ENCODE results near the gene CRYBB3. TPM values are rescaled to one million over a fixed set of nuclear protein-coding genes. Genes with fewer than 3 reads are reported as not detected.
"Not testable (repeated sequence)": the region's sequence is repeated elsewhere in the genome, so short reads cannot be mapped to it uniquely, and the experiment has no call there.

Gene CRYBB3
- total and polyA plus RNA-seq, 10 of the 15 experiments (the other 5 are each of a cell fraction or from before 2014, with no cell fraction given) = 0.26 TPM; not detected in 9

- BruUV-seq (replicated peaks); H3K79me2 ChIP-seq (ENCODE audit: control insufficient read depth, insufficient read depth, low read length); H3K27ac ChIP-seq (ENCODE audit: control insufficient read depth, insufficient read depth); H2AFZ ChIP-seq (ENCODE audit: control insufficient read depth, low read depth, low read length); CTCF ChIA-PET; RAD21 ChIA-PET (ENCODE audit: unreplicated experiment); POLR2A ChIA-PET; H3K4me2 ChIP-seq (ENCODE audit: control insufficient read depth, insufficient read depth); DNase-seq (ENCODE audit: low read depth, low spot score); H4K20me1 ChIP-seq (ENCODE audit: control insufficient read depth, insufficient read depth); H3K9me3 ChIP-seq (replicated peaks; ENCODE audit: control insufficient read depth, insufficient read depth, low read length); H3K36me3 ChIP-seq (ENCODE audit: control insufficient read depth in 2 of 2, insufficient read depth in 2 of 2, low read length in 1 of 2); H3K4me3 ChIP-seq; H3K27me3 ChIP-seq (replicated peaks in 1 of 2; ENCODE audit: control insufficient read depth in 2 of 2, insufficient read depth in 2 of 2, low read length in 1 of 2); H3K9ac ChIP-seq (ENCODE audit: control insufficient read depth, insufficient read depth, low read length); FAIRE-seq; SMC1A ChIA-PET (ENCODE audit: uncharacterized antibody, unreplicated experiment); H3K4me1 ChIP-seq (ENCODE audit: control insufficient read depth, insufficient read depth, low read length): not testable (repeated sequence)
- 0 out of 2 replicates have a peak, but pooled peaks have one; percentile 10 for TF ChIP-seq CREB1 (IDR thresholded peaks at IDR 0.05; ENCODE audit: low read depth)
- TF ChIP-seq RFX5 (IDR thresholded peaks at IDR 0.05; ENCODE audit: low read depth, low read length) = peak; percentile 45; the same call in 1 of the 2 replicates
- WGBS (ENCODE audit: insufficient coverage, insufficient replicate concordance, low lambda C conversion rate, missing lambda C conversion rate) = 9% methylated on average over 5 of the region's 9 CpGs
- ATAC-seq = peak; percentile 32; the same call in 1 of the 3 replicates
- intact Hi-C loops (cut with micrococcal nuclease; ENCODE audit: unreplicated experiment) = loop anchor here (5.0 to 10.0 kb wide), 2 partner anchors 209 to 537 kb away; no protein-coding TSS in a partner anchor
- in situ Hi-C loops (cut with MboI) = loop anchor here (10.0 kb wide), 1 partner anchor 537 kb away; no protein-coding TSS in a partner anchor
Measured at GRCh38 chr22:25238058-25238457, 38.4 kb downstream of the CRYBB3 start.

DNA sequence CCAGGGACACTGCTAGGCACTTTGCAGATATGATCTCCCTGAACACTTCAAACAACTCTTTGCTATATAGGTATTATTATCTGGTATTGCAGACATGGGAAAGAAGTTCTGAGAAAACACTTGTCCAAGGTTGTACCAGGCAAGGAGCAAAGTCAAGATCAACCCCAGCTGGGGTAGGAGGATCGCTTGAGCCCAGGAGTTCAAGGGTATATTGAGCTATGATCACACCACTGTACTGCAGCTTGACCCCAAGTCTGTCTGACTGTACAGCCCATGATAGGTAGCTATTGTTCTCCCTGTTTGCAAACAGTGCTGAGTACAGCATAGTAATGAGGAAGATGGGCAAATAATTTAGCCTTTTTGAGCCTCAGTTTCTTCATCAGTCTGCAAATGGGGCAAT is 55.5 kb downstream of the CRYBB3 start:
- H3K79me2 ChIP-seq (ENCODE audit: control insufficient read depth, insufficient read depth, low read length); H3K27me3 ChIP-seq (replicated peaks in 1 of 2; ENCODE audit: control insufficient read depth in 2 of 2, insufficient read depth in 2 of 2, low read length in 1 of 2); RAD21 ChIA-PET (ENCODE audit: unreplicated experiment); in situ Hi-C loops (cut with MboI); H3K9me3 ChIP-seq (replicated peaks; ENCODE audit: control insufficient read depth, insufficient read depth, low read length); H3K4me2 ChIP-seq (ENCODE audit: control insufficient read depth, insufficient read depth); H3K27ac ChIP-seq (ENCODE audit: control insufficient read depth, insufficient read depth); H3K4me1 ChIP-seq (ENCODE audit: control insufficient read depth, insufficient read depth, low read length); DNase-seq (ENCODE audit: low read depth, low spot score); H3K4me3 ChIP-seq; BruUV-seq (replicated peaks); ATAC-seq; POLR2A ChIA-PET; H2AFZ ChIP-seq (ENCODE audit: control insufficient read depth, low read depth, low read length); H4K20me1 ChIP-seq (ENCODE audit: control insufficient read depth, insufficient read depth); H3K9ac ChIP-seq (ENCODE audit: control insufficient read depth, insufficient read depth, low read length); intact Hi-C loops (cut with micrococcal nuclease; ENCODE audit: unreplicated experiment); SMC1A ChIA-PET (ENCODE audit: uncharacterized antibody, unreplicated experiment); H3K36me3 ChIP-seq (ENCODE audit: control insufficient read depth in 2 of 2, insufficient read depth in 2 of 2, low read length in 1 of 2): not testable (repeated sequence)
- WGBS (ENCODE audit: insufficient coverage, insufficient replicate concordance, low lambda C conversion rate, missing lambda C conversion rate) = 0% methylated on average over 1 of the region's 1 CpG
- peak; percentile 47 for FAIRE-seq
- CTCF ChIA-PET = interaction anchor here (1.1 to 1.5 kb wide), 2 partner anchors 53 to 82 kb away, joined by 3 read pairs; no protein-coding TSS in a partner anchor

Small RNA genes lying within 50 kb of the gene (small RNA-seq; reads per million reads assigned to genes)
- not detected for gene Z99916.2

Other genes starting within 250 kb of the CRYBB3 start
- 0.16 and 0.28 TPM in 2 replicates for gene KIAA1671, start 247.1 kb upstream of the CRYBB3 start, total RNA-seq (2014; rRNA removed)
- gene KIAA1671, start 247.1 kb upstream of the CRYBB3 start, total RNA-seq (2014; rRNA removed; fragmentation: Illumina TruSeq; extraction: Trizol) = 0.18 TPM in 2 replicates
- 0.53 and 0.82 TPM in 2 replicates for gene KIAA1671, start 247.1 kb upstream of the CRYBB3 start, total RNA-seq (2021)
- gene KIAA1671, start 247.1 kb upstream of the CRYBB3 start, polyA plus RNA-seq (2011; rRNA removed) = 2.2 and 2.7 TPM in 2 replicates
- gene KIAA1671, start 247.1 kb upstream of the CRYBB3 start, polyA plus RNA-seq (2014; fragmentation: Illumina TruSeq; extraction: Trizol) = 0.49 and 0.57 TPM in 2 replicates
- under 1 TPM; 0.05 TPM for gene KIAA1671, start 247.1 kb upstream of the CRYBB3 start, polyA plus RNA-seq (2014; fragmentation: Nextera tagmentation; extraction: Ambion mirVana)
- 0.29 and 0.38 TPM in 2 replicates for gene KIAA1671, start 247.1 kb upstream of the CRYBB3 start, polyA plus RNA-seq (2014; rRNA removed)
- gene KIAA1671, start 247.1 kb upstream of the CRYBB3 start, polyA plus RNA-seq (2016; fragmentation: Nextera tagmentation; extraction: Ambion mirVana) = under 1 TPM; 0.28 to 0.48 TPM
- not detected in 2 replicates for gene CRYBB2, start 19.8 kb downstream of the CRYBB3 start, total RNA-seq (2014; rRNA removed)
- gene CRYBB2, start 19.8 kb downstream of the CRYBB3 start, total RNA-seq (2014; rRNA removed; fragmentation: Illumina TruSeq; extraction: Trizol) = not detected in 2 replicates
- gene CRYBB2, start 19.8 kb downstream of the CRYBB3 start, total RNA-seq (2021) = not detected in 2 replicates
- gene CRYBB2, start 19.8 kb downstream of the CRYBB3 start, polyA plus RNA-seq (2011; rRNA removed) = not detected in 2 replicates
- not detected in 2 replicates for gene CRYBB2, start 19.8 kb downstream of the CRYBB3 start, polyA plus RNA-seq (2014; fragmentation: Illumina TruSeq; extraction: Trizol)
- not detected for gene CRYBB2, start 19.8 kb downstream of the CRYBB3 start, polyA plus RNA-seq (2014; fragmentation: Nextera tagmentation; extraction: Ambion mirVana)
- not detected in 2 replicates for gene CRYBB2, start 19.8 kb downstream of the CRYBB3 start, polyA plus RNA-seq (2014; rRNA removed)
- not detected for gene CRYBB2, start 19.8 kb downstream of the CRYBB3 start, polyA plus RNA-seq (2016; fragmentation: Nextera tagmentation; extraction: Ambion mirVana)

Data from GM12878 (cell line).